Measurements from ENCODE around the gene ADAM15. TPM values are rescaled to one million over a fixed set of nuclear protein-coding genes. Genes with fewer than 3 reads are reported as not detected.

Gene ADAM15
- total RNA-seq, 2 donors from 2014 or later: 64.6 to 96.7 TPM

DNA sequence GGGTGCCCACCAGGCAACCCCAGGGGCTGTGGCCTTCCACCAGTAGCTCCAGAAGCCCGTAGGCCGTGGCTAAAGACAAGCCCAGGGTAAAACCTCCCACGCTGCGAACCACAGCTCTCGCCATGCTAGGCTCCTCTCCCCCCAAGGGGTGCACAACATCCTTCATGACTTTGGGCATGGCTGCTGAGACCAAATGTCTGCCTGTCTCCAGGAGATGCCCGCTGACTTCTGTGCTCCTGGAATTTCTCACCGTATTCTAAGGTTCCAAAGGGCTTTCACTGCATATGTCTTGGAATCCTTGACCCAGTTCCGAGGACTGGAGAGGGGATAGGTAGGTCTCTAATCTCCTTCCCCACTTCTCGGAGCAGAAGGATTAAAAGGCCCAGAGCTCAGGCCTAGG is 17.6 kb upstream of the ADAM15 start, which contains the start of the genes DCST1 and DCST2:
Gene DCST1, plus strand, starts transcription at position 301 of the 400 bp plus-strand sequence. CDS start 213 bp downstream, outside the sequence.
Gene DCST2, minus strand, starts transcription at position 258 of the 400 bp plus-strand sequence. Its CDS starts 80 bp downstream, at position 178.
- Histone ChIP-seq H3K36me3 (no peaks in the 10 kb centered on the region), H3K9me3 (no peaks in the 10 kb centered on the region), H3K4me3 (no peak within 1 kb of the TSS), H3K4me1 (peaks cover 0 to 1% of the 10 kb centered on the region in 2 donors), H3K27me3 (no peaks in the 10 kb centered on the region), H3K27ac (no peak within 1 kb of the TSS)
- DNase-seq (ENCODE audit: low spot score): no peak
- no peak for TF ChIP-seq CTCF (IDR thresholded peaks at IDR 0.05)

DNA sequence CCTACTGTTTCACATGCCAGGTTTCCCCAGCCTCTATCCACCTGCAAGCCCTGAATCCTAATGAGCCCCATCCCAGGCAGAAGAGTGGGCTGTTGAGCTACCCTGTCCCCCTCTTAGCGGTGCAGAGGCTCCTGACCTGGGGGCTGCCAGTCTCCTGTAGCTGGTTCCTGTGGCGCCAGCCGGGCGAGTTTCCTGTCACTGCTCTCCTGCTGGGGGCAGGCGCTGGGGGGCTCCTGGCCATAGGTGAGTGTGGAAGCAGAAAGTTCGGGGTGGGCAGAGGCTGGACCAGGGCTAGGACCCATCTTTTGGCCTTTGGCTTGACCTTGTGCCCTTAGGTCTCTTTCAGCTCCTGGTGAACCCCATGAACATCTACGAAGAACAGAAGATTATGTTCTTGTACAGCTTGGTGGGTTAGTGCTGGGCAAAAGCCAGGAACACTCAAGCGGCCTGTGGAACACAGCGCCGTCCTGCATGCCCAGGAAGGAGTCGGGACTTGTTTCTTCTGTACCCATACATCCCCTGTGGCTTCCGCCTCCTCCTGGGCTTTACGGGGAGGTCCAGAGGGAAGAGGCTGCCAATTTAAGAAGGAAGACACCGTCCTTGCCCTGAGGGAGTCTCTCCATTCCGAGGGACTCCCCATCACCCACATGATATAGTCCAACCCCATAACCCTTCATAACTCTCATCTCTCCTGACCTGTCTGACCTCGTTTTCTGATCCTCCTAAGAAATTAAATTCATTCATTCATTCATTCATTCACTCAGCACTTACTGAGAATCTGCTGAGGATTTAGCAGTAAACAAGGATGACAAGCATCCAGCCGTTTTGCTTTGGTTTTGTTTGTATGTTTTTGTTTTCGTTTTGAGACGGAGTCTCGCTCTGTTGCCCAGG is 16.6 kb upstream of the ADAM15 start:
- no peak overlapping the region for H3K27ac ChIP-seq
- H3K4me1 ChIP-seq: peaks cover 0 to 9% of the 10 kb centered on the region in 2 donors
- no peaks in the 10 kb centered on the region for H3K9me3 ChIP-seq
- no peaks in the 10 kb centered on the region for H3K36me3 ChIP-seq
- DNase-seq (ENCODE audit: low spot score): no peak
- H3K27me3 ChIP-seq: no peaks in the 10 kb centered on the region
- TF ChIP-seq CTCF (IDR thresholded peaks at IDR 0.05): no peak
- no peak overlapping the region for H3K4me3 ChIP-seq

DNA sequence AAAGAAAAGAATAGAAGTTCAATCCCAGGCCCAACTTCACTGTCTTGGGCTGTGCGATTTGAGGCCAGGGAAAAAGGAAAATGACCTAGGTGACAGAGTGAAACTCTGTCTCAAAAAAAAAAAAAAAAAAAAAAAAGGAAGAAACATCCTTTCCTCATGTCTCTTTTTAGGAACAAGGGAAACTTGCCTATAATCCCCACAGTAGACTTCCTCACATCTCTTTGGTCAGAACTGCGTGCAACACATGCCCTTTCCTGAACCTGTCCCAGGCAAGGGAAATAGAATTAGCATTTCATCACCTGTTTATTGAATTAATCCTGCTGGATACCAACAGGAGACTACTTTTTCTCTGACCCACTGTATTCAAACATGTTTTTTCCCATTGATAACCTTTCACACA is 15.2 kb upstream of the ADAM15 start:
- no peak for TF ChIP-seq CTCF (IDR thresholded peaks at IDR 0.05)
- Histone ChIP-seq H3K27ac (no peak overlapping the region), H3K36me3 (no peaks in the 10 kb centered on the region), H3K9me3 (no peaks in the 10 kb centered on the region), H3K4me3 (no peak overlapping the region), H3K4me1 (peaks cover 0 to 9% of the 10 kb centered on the region in 2 donors), H3K27me3 (no peaks in the 10 kb centered on the region)
- no peak for DNase-seq (ENCODE audit: low spot score)

DNA sequence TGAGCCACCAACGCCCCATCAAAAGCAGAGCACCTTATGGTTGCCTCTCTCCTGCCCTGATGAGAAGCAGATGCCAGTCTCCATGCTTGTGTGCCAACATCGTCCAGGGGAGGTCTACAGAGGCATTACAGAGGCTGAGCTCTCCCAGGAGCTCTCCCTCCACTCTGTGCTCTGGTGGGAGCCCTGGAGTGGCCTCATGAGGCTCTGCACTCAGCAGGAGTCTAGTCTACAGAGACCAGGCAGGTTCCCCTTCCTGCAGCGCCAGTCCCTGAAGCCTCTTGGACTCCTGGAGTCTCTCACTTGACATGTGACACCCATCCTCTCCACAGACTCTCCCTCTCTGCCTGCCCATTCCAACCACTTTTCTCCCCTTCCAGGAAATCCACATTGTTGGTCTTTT is 14.1 kb upstream of the ADAM15 start:
- H3K36me3 ChIP-seq: no peaks in the 10 kb centered on the region
- H3K27me3 ChIP-seq: no peaks in the 10 kb centered on the region
- H3K4me1 ChIP-seq: peaks cover 0 to 9% of the 10 kb centered on the region in 2 donors
- H3K4me3 ChIP-seq: no peak overlapping the region
- DNase-seq (ENCODE audit: low spot score): no peak
- no peak for TF ChIP-seq CTCF (IDR thresholded peaks at IDR 0.05)
- H3K9me3 ChIP-seq: no peaks in the 10 kb centered on the region
- H3K27ac ChIP-seq: no peak overlapping the region

DNA sequence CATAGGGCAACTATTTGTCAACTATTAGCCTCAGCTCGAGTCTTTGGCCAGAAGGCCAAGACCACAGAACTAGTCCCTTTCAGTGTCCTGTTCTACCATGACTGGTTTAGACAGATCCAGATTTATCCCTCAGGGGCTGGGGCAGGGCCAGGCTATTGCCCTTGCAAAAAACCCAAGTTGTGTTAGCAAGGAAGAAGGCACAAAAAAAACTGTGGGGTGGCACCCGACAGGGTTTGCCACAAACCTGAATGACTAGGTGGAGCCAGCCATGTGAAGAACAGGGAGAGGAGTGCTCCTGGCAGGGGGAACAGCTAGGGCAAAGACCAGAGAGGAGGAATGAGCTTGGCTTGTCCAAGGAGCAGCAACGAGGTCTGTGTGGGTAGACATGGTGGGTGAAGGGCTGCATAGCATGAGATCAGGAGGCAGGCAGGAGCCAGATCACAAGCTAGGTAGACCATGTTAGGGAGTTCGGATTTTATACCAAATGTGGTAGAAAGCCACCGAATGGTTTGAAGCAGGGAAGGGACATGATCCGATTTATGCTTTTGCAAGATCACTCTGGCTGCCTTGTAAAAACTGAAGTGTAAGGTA is 13.2 kb upstream of the ADAM15 start:
- no peak overlapping the region for H3K4me3 ChIP-seq
- no peaks in the 10 kb centered on the region for H3K9me3 ChIP-seq
- no peaks in the 10 kb centered on the region for H3K27me3 ChIP-seq
- H3K27ac ChIP-seq: no peak overlapping the region
- no peak for TF ChIP-seq CTCF (IDR thresholded peaks at IDR 0.05)
- no peak for DNase-seq (ENCODE audit: low spot score)
- H3K4me1 ChIP-seq: peaks cover 0 to 9% of the 10 kb centered on the region in 2 donors
- no peaks in the 10 kb centered on the region for H3K36me3 ChIP-seq

Measured in right atrium auricular region (tissue), 2 donors.